SH-SY5Y (cell line): ENCODE measurements around the gene ABCD1.

Experiments used
- GATA2 ChIP-seq: IDR thresholded peaks from 2 replicates; pipeline ENCODE4 v1.6.1; 2011; ENCODE audit warnings: mild to moderate bottlenecking, low read depth, low read length
- GATA3 ChIP-seq: IDR thresholded peaks from 2 replicates; pipeline ENCODE4 v1.6.1; 2011; ENCODE audit warnings: low read depth, mild to moderate bottlenecking, low read length, moderate library complexity

- TF ChIP-seq GATA2, result no peak
- TF ChIP-seq GATA3, result no peak
Measured at GRCh38 chrX:153707406-153707805, 17.2 kb upstream of the ABCD1 start.
